ENCODE measurements around the gene ABLIM2.
A peak's percentile ranks its signal among the peaks of the same experiment; 100 is the strongest.

Gene ABLIM2

GRCh38 chr4:8199594-8200301 lies 41.1 kb upstream of the ABLIM2 start:
- Histone ChIP-seq H4K20me1 (ENCODE audit: insufficient read depth, low read length) (no peaks in the 10 kb centered on the region), H3K4me3 (ENCODE audit: low read length) (peak overlapping the region; percentile 61), H3K9me3 (replicated peaks; ENCODE audit: insufficient read depth, low read length) (no peaks in the 10 kb centered on the region), H3K27ac (ENCODE audit: low read length) (peak overlapping the region; percentile 37; the same call in 1 of the 2 replicates), H3K9ac (ENCODE audit: low read length) (peak overlapping the region; percentile 57), H3K36me3 (replicated peaks; ENCODE audit: insufficient read depth, low read length) (no peaks in the 10 kb centered on the region), H3K9me2 (replicated peaks; ENCODE audit: insufficient read depth, low read length) (no peaks in the 10 kb centered on the region), H3F3A (ENCODE audit: insufficient read depth, low read length) (no peaks in the 10 kb centered on the region), H2AFZ (ENCODE audit: low read length) (peak overlapping the region; percentile 17; the same call in 1 of the 2 replicates), H3K4me1 (ENCODE audit: low read length) (peaks cover 6% of the 10 kb centered on the region), H3K27me3 (replicated peaks; ENCODE audit: insufficient read depth, low read length) (peaks cover 17% of the 10 kb centered on the region), H3K4me2 (ENCODE audit: low read depth, low read length) (peak overlapping the region; percentile 90), H3K79me2 (ENCODE audit: low read length) (no peaks in the 10 kb centered on the region)
- TF ChIP-seq, protein P1, sequence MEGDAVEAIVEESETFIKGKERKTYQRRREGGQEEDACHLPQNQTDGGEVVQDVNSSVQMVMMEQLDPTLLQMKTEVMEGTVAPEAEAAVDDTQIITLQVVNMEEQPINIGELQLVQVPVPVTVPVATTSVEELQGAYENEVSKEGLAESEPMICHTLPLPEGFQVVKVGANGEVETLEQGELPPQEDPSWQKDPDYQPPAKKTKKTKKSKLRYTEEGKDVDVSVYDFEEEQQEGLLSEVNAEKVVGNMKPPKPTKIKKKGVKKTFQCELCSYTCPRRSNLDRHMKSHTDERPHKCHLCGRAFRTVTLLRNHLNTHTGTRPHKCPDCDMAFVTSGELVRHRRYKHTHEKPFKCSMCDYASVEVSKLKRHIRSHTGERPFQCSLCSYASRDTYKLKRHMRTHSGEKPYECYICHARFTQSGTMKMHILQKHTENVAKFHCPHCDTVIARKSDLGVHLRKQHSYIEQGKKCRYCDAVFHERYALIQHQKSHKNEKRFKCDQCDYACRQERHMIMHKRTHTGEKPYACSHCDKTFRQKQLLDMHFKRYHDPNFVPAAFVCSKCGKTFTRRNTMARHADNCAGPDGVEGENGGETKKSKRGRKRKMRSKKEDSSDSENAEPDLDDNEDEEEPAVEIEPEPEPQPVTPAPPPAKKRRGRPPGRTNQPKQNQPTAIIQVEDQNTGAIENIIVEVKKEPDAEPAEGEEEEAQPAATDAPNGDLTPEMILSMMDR (IDR thresholded peaks at IDR 0.05; ENCODE audit: low read length): no peak
- TF ChIP-seq EZH2 (optimal IDR thresholded peaks at IDR 0.05; ENCODE audit: low read depth, low read length) (no peak), EZH2phosphoT487 (IDR thresholded peaks at IDR 0.05; ENCODE audit: low read length) (no peak)
- DNase-seq: peak; percentile 46

GRCh38 chr4:8198906-8199593 lies 40.4 kb upstream of the ABLIM2 start, which contains the start of gene SH3TC1:
Gene SH3TC1 (plus strand): TSS chr4:8199290. CDS start chr4:8205195, 5,905 bp downstream.
- H3F3A ChIP-seq (ENCODE audit: insufficient read depth, low read length): no peaks in the 10 kb centered on the region
- H3K4me3 ChIP-seq (ENCODE audit: low read length): peak within 1 kb of the TSS; percentile 61
- no peaks in the 10 kb centered on the region for H3K9me3 ChIP-seq (replicated peaks; ENCODE audit: insufficient read depth, low read length)
- no peaks in the 10 kb centered on the region for H4K20me1 ChIP-seq (ENCODE audit: insufficient read depth, low read length)
- H3K4me1 ChIP-seq (ENCODE audit: low read length): peaks cover 6% of the 10 kb centered on the region
- H3K9me2 ChIP-seq (replicated peaks; ENCODE audit: insufficient read depth, low read length): no peaks in the 10 kb centered on the region
- H3K27ac ChIP-seq (ENCODE audit: low read length): peak within 1 kb of the TSS; percentile 37; the same call in 1 of the 2 replicates
- peak; percentile 68 for DNase-seq
- peak within 1 kb of the TSS; percentile 80 for H2AFZ ChIP-seq (ENCODE audit: low read length)
- TF ChIP-seq EZH2 (optimal IDR thresholded peaks at IDR 0.05; ENCODE audit: low read depth, low read length): no peak
- peak within 1 kb of the TSS; percentile 90 for H3K4me2 ChIP-seq (ENCODE audit: low read depth, low read length)
- H3K36me3 ChIP-seq (replicated peaks; ENCODE audit: insufficient read depth, low read length): no peaks in the 10 kb centered on the region
- peaks cover 22% of the 10 kb centered on the region for H3K27me3 ChIP-seq (replicated peaks; ENCODE audit: insufficient read depth, low read length)
- H3K79me2 ChIP-seq (ENCODE audit: low read length): no peaks in the 10 kb centered on the region
- peak within 1 kb of the TSS; percentile 57 for H3K9ac ChIP-seq (ENCODE audit: low read length)

DNA sequence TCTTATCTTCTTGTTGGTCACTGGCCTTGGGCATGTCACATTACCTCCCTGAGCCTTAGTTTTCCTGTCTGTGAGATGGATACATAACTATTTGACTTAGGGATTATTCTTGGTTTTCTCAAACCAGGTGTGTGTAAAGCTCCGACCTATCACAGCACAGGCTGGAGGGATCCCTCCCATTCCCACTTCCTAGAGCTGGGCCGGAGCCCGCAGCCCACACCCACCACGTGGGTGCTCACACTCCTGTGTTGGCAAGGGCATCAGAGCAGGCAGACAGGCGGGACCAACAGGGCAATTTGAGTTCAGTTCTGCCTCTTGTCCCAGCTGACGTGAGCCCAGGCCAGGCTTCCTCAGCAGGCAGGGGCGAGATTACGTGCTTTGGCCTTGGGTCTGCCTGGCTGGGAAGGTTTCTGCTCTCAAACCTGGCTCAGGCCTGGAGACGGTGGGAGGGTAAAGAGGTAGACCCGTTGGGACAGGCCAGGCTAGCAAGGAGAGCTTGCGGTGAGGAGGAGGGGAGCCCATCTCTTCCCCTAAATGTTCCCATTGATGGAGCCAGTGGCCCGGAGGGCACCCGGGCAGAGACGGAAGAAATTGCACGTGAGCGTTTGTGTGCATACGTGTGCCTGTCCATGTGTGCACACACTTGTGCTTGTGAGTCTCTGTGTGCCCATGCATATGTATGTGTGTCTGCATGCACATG lies 39.7 kb upstream of the ABLIM2 start:
- DNase-seq: no peak
- Histone ChIP-seq H3K9ac (ENCODE audit: low read length) (no peak overlapping the region), H3K36me3 (replicated peaks; ENCODE audit: insufficient read depth, low read length) (no peaks in the 10 kb centered on the region), H3K4me2 (ENCODE audit: low read depth, low read length) (peak overlapping the region; percentile 90), H3K9me3 (replicated peaks; ENCODE audit: insufficient read depth, low read length) (no peaks in the 10 kb centered on the region), H3K27ac (ENCODE audit: low read length) (peak overlapping the region; percentile 37; the same call in 1 of the 2 replicates), H3K4me3 (ENCODE audit: low read length) (no peak overlapping the region), H3K4me1 (ENCODE audit: low read length) (peaks cover 6% of the 10 kb centered on the region), H2AFZ (ENCODE audit: low read length) (peak overlapping the region; percentile 80; the same call in 1 of the 2 replicates), H3F3A (ENCODE audit: insufficient read depth, low read length) (no peaks in the 10 kb centered on the region), H4K20me1 (ENCODE audit: insufficient read depth, low read length) (no peaks in the 10 kb centered on the region), H3K9me2 (replicated peaks; ENCODE audit: insufficient read depth, low read length) (no peaks in the 10 kb centered on the region), H3K27me3 (replicated peaks; ENCODE audit: insufficient read depth, low read length) (peaks cover 26% of the 10 kb centered on the region), H3K79me2 (ENCODE audit: low read length) (no peaks in the 10 kb centered on the region)
- TF ChIP-seq, protein P1 (IDR thresholded peaks at IDR 0.05; ENCODE audit: low read length): no peak
- TF ChIP-seq EZH2 (optimal IDR thresholded peaks at IDR 0.05; ENCODE audit: low read depth, low read length): no peak
- TF ChIP-seq EZH2phosphoT487 (IDR thresholded peaks at IDR 0.05; ENCODE audit: low read length): no peak
